ENCODE measurements around the gene PRKAR2B. TPM values are rescaled to one million over a fixed set of nuclear protein-coding genes. Genes with fewer than 3 reads are reported as not detected.
A peak's percentile ranks its signal among the peaks of the same experiment; 100 is the strongest.

PRKAR2B gene
- polyA plus RNA-seq, 2 donors = 2.9 to 6.5 TPM

GRCh38 chr7:107056728-107057473 is 12.4 kb downstream of the PRKAR2B start:
- Histone ChIP-seq H3K27ac (ENCODE audit: low read depth in 2 of 2, low read length in 1 of 2) (no peak overlapping the region), H3K9me3 (ENCODE audit: control insufficient read depth in 2 of 2, insufficient read depth in 1 of 2, low read depth in 1 of 2, low read length in 1 of 2) (no peaks in the 10 kb centered on the region), H3K4me1 (ENCODE audit: control insufficient read depth in 2 of 2, insufficient read depth in 2 of 2, low read length in 1 of 2) (no peaks in the 10 kb centered on the region), H3K4me3 (ENCODE audit: low read depth in 1 of 2, low read length in 2 of 2) (no peak overlapping the region), H3K27me3 (ENCODE audit: control insufficient read depth in 1 of 2, insufficient read depth in 2 of 2, low read length in 2 of 2) (no peaks in the 10 kb centered on the region), H3K36me3 (ENCODE audit: control insufficient read depth in 2 of 2, insufficient read depth in 2 of 2, low read length in 1 of 2) (no peaks in the 10 kb centered on the region)
- 75 to 76% methylated on average over 8 of the region's 8 CpGs for WGBS, 2 donors

- no peaks in the 10 kb centered on the region for H3K27me3 ChIP-seq (ENCODE audit: control insufficient read depth in 1 of 2, insufficient read depth in 2 of 2, low read length in 2 of 2)
- no peaks in the 10 kb centered on the region for H3K4me1 ChIP-seq (ENCODE audit: control insufficient read depth in 2 of 2, insufficient read depth in 2 of 2, low read length in 1 of 2)
- H3K4me3 ChIP-seq (ENCODE audit: low read depth in 1 of 2, low read length in 2 of 2) = no peak overlapping the region
- H3K36me3 ChIP-seq (ENCODE audit: control insufficient read depth in 2 of 2, insufficient read depth in 2 of 2, low read length in 1 of 2) = no peaks in the 10 kb centered on the region
- no peak overlapping the region for H3K27ac ChIP-seq (ENCODE audit: low read depth in 2 of 2, low read length in 1 of 2)
- WGBS, 2 donors = 87 to 88% methylated on average over 3 of the region's 3 CpGs
- H3K9me3 ChIP-seq (ENCODE audit: control insufficient read depth in 2 of 2, insufficient read depth in 1 of 2, low read depth in 1 of 2, low read length in 1 of 2) = no peaks in the 10 kb centered on the region
Observed at GRCh38 chr7:107057474-107057833, 12.9 kb downstream of the PRKAR2B start.

- H3K9me3 ChIP-seq (ENCODE audit: control insufficient read depth in 2 of 2, insufficient read depth in 1 of 2, low read depth in 1 of 2, low read length in 1 of 2) = no peaks in the 10 kb centered on the region
Observed at GRCh38 chr7:107059468-107059867, 15.0 kb downstream of the PRKAR2B start.

GRCh38 chr7:107063245-107064120 is 19.0 kb downstream of the PRKAR2B start:
- H3K4me1 ChIP-seq (ENCODE audit: control insufficient read depth in 2 of 2, insufficient read depth in 2 of 2, low read length in 1 of 2) = no peaks in the 10 kb centered on the region
- no peak overlapping the region for H3K27ac ChIP-seq (ENCODE audit: low read depth in 2 of 2, low read length in 1 of 2)
- WGBS, 2 donors = 67 to 76% methylated on average over 8 of the region's 8 CpGs
- no peaks in the 10 kb centered on the region for H3K36me3 ChIP-seq (ENCODE audit: control insufficient read depth in 2 of 2, insufficient read depth in 2 of 2, low read length in 1 of 2)
- H3K9me3 ChIP-seq (ENCODE audit: control insufficient read depth in 2 of 2, insufficient read depth in 1 of 2, low read depth in 1 of 2, low read length in 1 of 2) = no peaks in the 10 kb centered on the region
- H3K4me3 ChIP-seq (ENCODE audit: low read depth in 1 of 2, low read length in 2 of 2) = no peak overlapping the region
- no peaks in the 10 kb centered on the region for H3K27me3 ChIP-seq (ENCODE audit: control insufficient read depth in 1 of 2, insufficient read depth in 2 of 2, low read length in 2 of 2)

More at GRCh38 chr7:107059468-107059867, 15.0 kb downstream of the PRKAR2B start:
- Histone ChIP-seq H3K27me3 (ENCODE audit: control insufficient read depth in 1 of 2, insufficient read depth in 2 of 2, low read length in 2 of 2) (no peaks in the 10 kb centered on the region), H3K27ac (ENCODE audit: low read depth in 2 of 2, low read length in 1 of 2) (no peak overlapping the region), H3K4me3 (ENCODE audit: low read depth in 1 of 2, low read length in 2 of 2) (no peak overlapping the region), H3K36me3 (ENCODE audit: control insufficient read depth in 2 of 2, insufficient read depth in 2 of 2, low read length in 1 of 2) (no peaks in the 10 kb centered on the region), H3K4me1 (ENCODE audit: control insufficient read depth in 2 of 2, insufficient read depth in 2 of 2, low read length in 1 of 2) (no peaks in the 10 kb centered on the region)

GRCh38 chr7:107064255-107064654 is 19.8 kb downstream of the PRKAR2B start:
- whole genome bisulfite sequencing, 2 donors = 75 to 79% methylated on average over 7 of the region's 7 CpGs
- Histone ChIP-seq H3K4me3 (ENCODE audit: low read depth in 1 of 2, low read length in 2 of 2) (no peak overlapping the region), H3K27me3 (ENCODE audit: control insufficient read depth in 1 of 2, insufficient read depth in 2 of 2, low read length in 2 of 2) (no peaks in the 10 kb centered on the region), H3K36me3 (ENCODE audit: control insufficient read depth in 2 of 2, insufficient read depth in 2 of 2, low read length in 1 of 2) (no peaks in the 10 kb centered on the region), H3K27ac (ENCODE audit: low read depth in 2 of 2, low read length in 1 of 2) (peak overlapping the region in 1 of 2 donors; percentile 1), H3K9me3 (ENCODE audit: control insufficient read depth in 2 of 2, insufficient read depth in 1 of 2, low read depth in 1 of 2, low read length in 1 of 2) (no peaks in the 10 kb centered on the region), H3K4me1 (ENCODE audit: control insufficient read depth in 2 of 2, insufficient read depth in 2 of 2, low read length in 1 of 2) (no peaks in the 10 kb centered on the region)

- Histone ChIP-seq H3K27ac (ENCODE audit: low read depth in 2 of 2, low read length in 1 of 2) (peak overlapping the region in 1 of 2 donors; percentile 29), H3K4me3 (ENCODE audit: low read depth in 1 of 2, low read length in 2 of 2) (no peak overlapping the region), H3K4me1 (ENCODE audit: control insufficient read depth in 2 of 2, insufficient read depth in 2 of 2, low read length in 1 of 2) (no peaks in the 10 kb centered on the region), H3K27me3 (ENCODE audit: control insufficient read depth in 1 of 2, insufficient read depth in 2 of 2, low read length in 2 of 2) (no peaks in the 10 kb centered on the region), H3K9me3 (ENCODE audit: control insufficient read depth in 2 of 2, insufficient read depth in 1 of 2, low read depth in 1 of 2, low read length in 1 of 2) (no peaks in the 10 kb centered on the region), H3K36me3 (ENCODE audit: control insufficient read depth in 2 of 2, insufficient read depth in 2 of 2, low read length in 1 of 2) (no peaks in the 10 kb centered on the region)
- WGBS, 2 donors = 59 to 74% methylated on average over 4 of the region's 4 CpGs
Observed at GRCh38 chr7:107065929-107066247, 21.4 kb downstream of the PRKAR2B start.

GRCh38 chr7:107068156-107068555 is 23.7 kb downstream of the PRKAR2B start:
- Histone ChIP-seq H3K4me1 (ENCODE audit: control insufficient read depth in 2 of 2, insufficient read depth in 2 of 2, low read length in 1 of 2) (no peaks in the 10 kb centered on the region), H3K27me3 (ENCODE audit: control insufficient read depth in 1 of 2, insufficient read depth in 2 of 2, low read length in 2 of 2) (no peaks in the 10 kb centered on the region), H3K4me3 (ENCODE audit: low read depth in 1 of 2, low read length in 2 of 2) (no peak overlapping the region), H3K27ac (ENCODE audit: low read depth in 2 of 2, low read length in 1 of 2) (no peak overlapping the region), H3K9me3 (ENCODE audit: control insufficient read depth in 2 of 2, insufficient read depth in 1 of 2, low read depth in 1 of 2, low read length in 1 of 2) (no peaks in the 10 kb centered on the region), H3K36me3 (ENCODE audit: control insufficient read depth in 2 of 2, insufficient read depth in 2 of 2, low read length in 1 of 2) (no peaks in the 10 kb centered on the region)
- WGBS, 2 donors = 71 to 80% methylated on average over 3 of the region's 3 CpGs

GRCh38 chr7:107069457-107069856 is 25.0 kb downstream of the PRKAR2B start:
- Histone ChIP-seq H3K4me1 (ENCODE audit: control insufficient read depth in 2 of 2, insufficient read depth in 2 of 2, low read length in 1 of 2) (no peaks in the 10 kb centered on the region), H3K9me3 (ENCODE audit: control insufficient read depth in 2 of 2, insufficient read depth in 1 of 2, low read depth in 1 of 2, low read length in 1 of 2) (no peaks in the 10 kb centered on the region), H3K4me3 (ENCODE audit: low read depth in 1 of 2, low read length in 2 of 2) (no peak overlapping the region), H3K27me3 (ENCODE audit: control insufficient read depth in 1 of 2, insufficient read depth in 2 of 2, low read length in 2 of 2) (no peaks in the 10 kb centered on the region), H3K27ac (ENCODE audit: low read depth in 2 of 2, low read length in 1 of 2) (no peak overlapping the region), H3K36me3 (ENCODE audit: control insufficient read depth in 2 of 2, insufficient read depth in 2 of 2, low read length in 1 of 2) (no peaks in the 10 kb centered on the region)
- WGBS, 2 donors = 83 to 89% methylated on average over 4 of the region's 4 CpGs

GRCh38 chr7:107070710-107071109 is 26.2 kb downstream of the PRKAR2B start:
- 61 to 72% methylated on average over 2 of the region's 2 CpGs for WGBS, 2 donors
- Histone ChIP-seq H3K27me3 (ENCODE audit: control insufficient read depth in 1 of 2, insufficient read depth in 2 of 2, low read length in 2 of 2) (no peaks in the 10 kb centered on the region), H3K4me1 (ENCODE audit: control insufficient read depth in 2 of 2, insufficient read depth in 2 of 2, low read length in 1 of 2) (no peaks in the 10 kb centered on the region), H3K4me3 (ENCODE audit: low read depth in 1 of 2, low read length in 2 of 2) (no peak overlapping the region), H3K36me3 (ENCODE audit: control insufficient read depth in 2 of 2, insufficient read depth in 2 of 2, low read length in 1 of 2) (no peaks in the 10 kb centered on the region), H3K9me3 (ENCODE audit: control insufficient read depth in 2 of 2, insufficient read depth in 1 of 2, low read depth in 1 of 2, low read length in 1 of 2) (no peaks in the 10 kb centered on the region), H3K27ac (ENCODE audit: low read depth in 2 of 2, low read length in 1 of 2) (no peak overlapping the region)
